Islet precursor cell (in vitro differentiated cells): Measurements from ENCODE around the gene ZNF579.

ENCODE experiments used
- DNase-seq: peaks from one replicate; pipeline ENCODE4 v3.0.0-alpha.2; 2018

The ZNF579 gene

GRCh38 chr19:55611300-55611982 lies 30.8 kb upstream of the ZNF579 start:
- no peak for DNase-seq

DNA sequence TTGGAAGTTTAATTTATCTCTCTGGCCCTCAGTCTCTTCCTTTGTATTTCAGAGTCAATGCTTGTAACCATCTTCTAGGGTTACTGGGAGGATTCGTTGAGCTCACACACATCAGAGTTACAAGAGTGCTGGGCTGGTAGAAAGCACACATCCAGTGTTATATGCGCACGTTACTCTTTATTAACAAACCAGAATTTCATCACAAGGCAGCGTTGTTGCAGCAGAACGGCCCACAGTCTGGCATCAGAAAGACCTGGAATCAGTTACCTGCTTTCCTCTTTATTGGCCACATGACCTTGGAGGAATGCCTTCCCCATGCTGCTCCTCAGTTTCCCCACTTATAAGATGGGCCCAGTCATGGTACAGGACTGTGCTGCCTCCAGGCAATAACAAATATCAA lies 28.7 kb upstream of the ZNF579 start:
- DNase-seq = no peak

DNA sequence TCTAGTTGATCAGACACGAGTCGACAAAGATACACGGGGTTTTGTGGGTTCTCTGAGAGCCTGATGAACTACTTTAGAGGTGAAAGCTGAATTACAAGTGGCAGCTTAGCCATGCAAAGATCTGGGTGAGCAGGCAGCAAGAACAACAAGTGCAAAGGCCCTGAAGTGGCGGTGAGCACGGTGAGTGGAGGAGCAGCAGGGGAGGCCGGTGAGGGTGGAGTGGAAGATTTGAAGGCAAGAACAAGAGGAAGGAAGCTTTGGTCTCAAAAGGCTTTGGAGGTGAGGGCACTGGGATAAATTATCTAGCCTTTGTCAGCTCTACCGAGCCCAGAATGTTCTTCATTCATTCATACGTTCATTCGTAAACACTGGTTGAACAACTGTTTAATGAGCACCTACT lies 26.2 kb upstream of the ZNF579 start:
- DNase-seq = no peak

GRCh38 chr19:55606471-55606787 lies 25.8 kb upstream of the ZNF579 start:
- DNase-seq = no peak

GRCh38 chr19:55605637-55606470 lies 25.2 kb upstream of the ZNF579 start, which contains the start of gene ZNF865:
Gene ZNF865, plus strand, starts transcription at chr19:55605647. Its CDS starts 7,972 bp downstream, at chr19:55613619.
- peak; percentile 93 for DNase-seq

DNA sequence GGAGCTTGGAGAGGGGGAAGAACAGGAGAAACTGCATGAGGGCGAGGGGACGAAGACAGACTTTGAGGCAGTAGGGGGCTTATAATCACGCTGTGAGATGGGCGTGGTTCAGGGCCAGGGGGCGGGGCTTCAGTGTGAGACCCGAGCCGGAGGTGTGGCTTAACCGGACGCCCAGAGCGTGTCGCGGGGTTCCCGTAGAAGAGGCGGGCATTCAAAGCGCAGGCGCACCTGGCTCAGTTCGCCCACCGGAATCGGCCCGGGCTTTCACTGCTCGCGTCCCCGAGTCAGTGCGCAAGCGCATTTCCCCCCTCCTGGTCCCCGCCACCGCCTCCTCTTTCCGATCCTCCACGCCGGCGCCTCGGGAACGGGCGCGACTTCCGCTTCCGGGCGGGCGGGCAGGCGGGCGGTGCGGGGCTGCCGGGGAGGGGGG lies 24.6 kb upstream of the ZNF579 start:
- DNase-seq = peak; percentile 99

- no peak for DNase-seq
These were observed 23.1 kb upstream of the ZNF579 start for GRCh38 chr19:55603581-55604292.

DNA sequence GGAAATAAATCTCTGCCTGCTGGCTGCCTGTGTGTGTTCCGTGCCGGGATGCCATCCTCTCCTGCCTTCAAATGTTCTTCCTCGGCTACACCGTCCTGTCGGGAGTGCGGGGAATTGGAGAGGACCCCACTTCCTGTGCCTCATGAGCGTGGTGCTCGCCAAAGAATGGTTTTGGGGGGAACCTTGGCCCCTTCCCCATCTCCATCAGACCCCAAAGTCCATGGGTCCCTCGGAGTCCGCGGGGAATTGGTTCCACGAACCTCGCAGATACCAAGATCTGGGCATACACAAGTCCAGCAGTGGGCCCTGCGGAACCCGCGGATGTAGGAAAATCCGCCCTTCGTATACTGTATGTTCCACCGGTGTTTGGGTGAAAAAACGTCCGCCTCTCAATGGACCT lies 22.5 kb upstream of the ZNF579 start:
- DNase-seq = peak; percentile 34

- no peak for DNase-seq
These were observed 21.7 kb upstream of the ZNF579 start for GRCh38 chr19:55602104-55603001.

DNA sequence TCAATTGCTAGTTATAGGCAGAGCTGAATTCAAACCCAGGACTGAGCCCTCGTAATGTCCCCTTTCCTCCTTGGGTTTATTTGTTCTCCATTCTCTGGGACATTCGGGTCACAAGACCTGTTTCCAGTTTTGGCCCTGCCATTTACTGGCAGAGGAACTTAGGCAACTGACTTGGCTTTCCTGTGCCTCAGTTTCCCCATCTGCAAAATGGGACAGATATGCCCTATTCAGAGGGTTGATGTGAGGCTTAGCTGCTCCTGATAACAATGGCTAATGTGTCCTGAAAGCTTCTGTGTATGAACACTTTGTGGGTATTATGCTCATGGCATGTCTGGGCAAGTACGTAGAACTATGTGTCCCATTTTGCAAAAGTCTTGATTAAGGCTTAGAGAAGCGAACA lies 20.4 kb upstream of the ZNF579 start:
- DNase-seq = no peak

GRCh38 chr19:55600662-55601028 lies 20.0 kb upstream of the ZNF579 start:
- DNase-seq = no peak

- DNase-seq = peak; percentile 92
These were observed 19.4 kb upstream of the ZNF579 start, which contains the start of gene ZNF524 for GRCh38 chr19:55599842-55600661. Gene ZNF524, plus strand, starts transcription at chr19:55600288. Its CDS starts 1,825 bp downstream, at chr19:55602113.

- DNase-seq = peak; percentile 99
These were observed 18.8 kb upstream of the ZNF579 start, which contains the start of gene FIZ1 for GRCh38 chr19:55599468-55599841. Gene FIZ1, minus strand, starts transcription at chr19:55599517. Its CDS starts 1,652 bp downstream, at chr19:55597865.

DNA sequence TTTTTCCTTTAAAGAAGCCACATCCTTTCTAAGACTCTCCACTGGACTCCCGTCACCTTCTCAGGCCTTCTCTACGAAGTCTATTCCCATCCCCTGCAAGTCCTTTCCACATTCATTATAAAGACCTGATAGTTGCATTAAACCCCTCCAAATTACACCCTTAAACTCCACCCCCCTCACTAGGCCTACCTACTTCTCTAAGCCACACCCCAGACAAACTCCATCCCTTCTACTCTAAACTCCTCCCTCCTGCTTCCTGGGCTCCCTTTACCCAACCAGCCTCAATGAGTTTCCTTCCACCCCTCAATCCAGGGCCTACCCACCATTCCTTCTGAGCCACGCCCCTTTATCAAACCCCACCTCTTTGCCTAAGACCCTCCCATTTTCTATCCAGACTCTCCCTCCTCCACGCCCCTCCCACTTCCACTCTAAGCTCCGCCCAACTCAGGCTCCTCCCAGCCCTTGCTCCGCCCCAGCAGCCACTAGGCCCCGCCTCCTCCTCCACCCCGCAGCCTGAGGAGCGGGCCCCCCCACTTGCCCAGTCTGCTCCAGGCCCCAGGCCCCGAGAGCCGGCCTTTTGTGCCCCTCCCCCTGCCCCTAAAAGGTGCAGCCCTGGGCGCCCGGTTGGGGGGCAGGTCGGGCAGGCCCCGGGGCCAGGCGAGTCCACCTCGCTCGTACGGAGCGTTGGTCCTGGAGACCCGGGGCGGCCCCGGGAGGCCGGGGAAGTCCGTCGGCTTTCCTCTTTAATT lies 18.2 kb upstream of the ZNF579 start:
- peak; percentile 98 for DNase-seq

DNA sequence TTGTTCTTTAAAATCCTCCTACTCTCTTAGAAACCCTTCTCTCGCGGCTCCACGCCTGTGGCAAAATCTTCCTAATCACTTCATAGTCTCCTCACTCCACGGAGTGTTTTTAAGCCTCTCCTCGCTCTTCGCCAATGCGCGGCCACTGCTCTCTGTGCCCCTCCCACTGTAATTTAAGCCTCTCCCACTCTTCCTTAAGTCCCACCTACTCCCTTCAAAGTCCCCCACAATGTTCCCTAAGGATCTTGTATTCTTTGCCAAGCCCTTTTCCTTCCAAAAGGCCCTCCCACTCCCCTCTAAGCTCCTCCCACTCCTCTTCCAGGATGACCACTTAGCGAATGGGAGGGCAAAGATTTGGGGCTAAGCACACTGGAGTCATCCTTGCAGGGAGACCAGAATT lies 17.4 kb upstream of the ZNF579 start:
- DNase-seq = no peak

DNA sequence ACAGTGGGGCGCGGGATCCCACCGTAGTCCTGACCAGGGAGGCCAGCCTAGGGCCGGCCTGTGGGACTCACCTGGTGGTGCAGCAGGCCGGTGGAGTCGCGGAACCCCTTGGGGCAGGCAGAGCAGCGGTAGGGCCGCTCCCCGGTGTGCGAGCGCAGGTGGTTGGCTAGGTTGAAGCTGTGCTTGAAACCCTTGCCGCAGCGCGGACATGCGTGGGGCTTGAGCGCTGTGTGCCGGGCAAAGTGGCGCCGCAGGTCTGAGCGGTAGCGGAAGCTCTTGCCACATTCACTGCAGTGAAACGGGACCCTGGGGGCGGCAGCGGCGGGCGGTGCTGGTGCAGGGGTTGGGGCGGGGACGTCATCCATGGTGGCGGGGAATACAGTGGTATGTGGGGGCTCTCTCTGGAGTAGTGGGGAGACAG lies 16.9 kb upstream of the ZNF579 start:
- DNase-seq = peak; percentile 46

DNA sequence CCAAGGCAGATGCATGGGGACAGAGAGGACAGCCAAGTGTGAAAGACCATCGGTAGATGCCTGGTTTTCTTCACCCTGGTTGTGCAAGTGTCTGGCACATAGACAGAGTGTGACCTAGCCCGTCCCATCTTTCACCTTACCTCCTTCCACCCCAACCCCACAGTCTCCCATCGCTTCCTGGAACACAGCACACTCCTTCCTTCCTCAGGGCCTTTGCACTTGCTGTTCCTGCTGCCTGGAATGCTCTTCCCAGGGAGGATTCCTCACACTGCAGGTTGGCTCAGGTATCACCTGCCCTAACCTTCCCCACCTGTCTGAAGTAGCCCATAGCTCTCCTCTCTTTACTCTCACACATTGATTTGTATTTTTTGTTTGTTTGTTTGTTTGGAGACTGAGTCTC lies 15.7 kb upstream of the ZNF579 start:
- DNase-seq = no peak

DNA sequence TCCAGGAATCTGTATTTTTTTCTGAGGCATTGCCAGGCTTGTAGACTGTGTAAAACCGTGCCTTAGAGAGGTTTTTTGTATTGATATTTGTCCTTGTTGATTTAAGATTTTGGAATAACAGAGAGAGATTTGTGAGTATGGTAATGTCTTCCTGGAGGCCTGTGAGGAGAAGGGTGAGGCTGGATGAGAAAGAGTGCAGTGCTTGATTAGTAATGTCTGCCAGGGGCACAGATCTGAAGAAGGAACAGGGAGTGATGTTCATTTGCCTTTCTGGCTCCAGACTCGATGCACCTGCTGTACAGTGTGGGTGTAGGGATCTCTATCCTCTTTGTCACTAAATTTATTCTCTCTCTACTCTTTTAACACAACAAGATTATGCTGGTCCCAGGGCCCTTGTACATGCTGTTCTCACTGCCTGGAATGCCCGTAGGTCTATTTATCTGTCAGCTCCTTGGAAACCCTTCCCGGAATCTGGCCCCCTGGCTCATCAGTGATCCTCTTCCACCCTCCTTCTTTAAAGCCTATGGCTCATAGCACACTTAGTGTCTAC lies 14.4 kb upstream of the ZNF579 start:
- no peak for DNase-seq

- no peak for DNase-seq
These were observed 12.6 kb upstream of the ZNF579 start for GRCh38 chr19:55593096-55593772.
